GM21528 (cell line): ENCODE results near the gene TMTC4.
"Not testable (repeated sequence)": the region's sequence is repeated elsewhere in the genome, so short reads cannot be mapped to it uniquely, and the experiment has no call there.

Experiments
- ATAC-seq: cut with Tn5 transposase; IDR thresholded peaks from one replicate; pipeline ENCODE4 v1.9.1; 2021; ENCODE audit warnings: mild to moderate bottlenecking, moderate library complexity; ENCODE audit not compliant: unreplicated experiment, low FRiP score

TMTC4 gene, protein sequence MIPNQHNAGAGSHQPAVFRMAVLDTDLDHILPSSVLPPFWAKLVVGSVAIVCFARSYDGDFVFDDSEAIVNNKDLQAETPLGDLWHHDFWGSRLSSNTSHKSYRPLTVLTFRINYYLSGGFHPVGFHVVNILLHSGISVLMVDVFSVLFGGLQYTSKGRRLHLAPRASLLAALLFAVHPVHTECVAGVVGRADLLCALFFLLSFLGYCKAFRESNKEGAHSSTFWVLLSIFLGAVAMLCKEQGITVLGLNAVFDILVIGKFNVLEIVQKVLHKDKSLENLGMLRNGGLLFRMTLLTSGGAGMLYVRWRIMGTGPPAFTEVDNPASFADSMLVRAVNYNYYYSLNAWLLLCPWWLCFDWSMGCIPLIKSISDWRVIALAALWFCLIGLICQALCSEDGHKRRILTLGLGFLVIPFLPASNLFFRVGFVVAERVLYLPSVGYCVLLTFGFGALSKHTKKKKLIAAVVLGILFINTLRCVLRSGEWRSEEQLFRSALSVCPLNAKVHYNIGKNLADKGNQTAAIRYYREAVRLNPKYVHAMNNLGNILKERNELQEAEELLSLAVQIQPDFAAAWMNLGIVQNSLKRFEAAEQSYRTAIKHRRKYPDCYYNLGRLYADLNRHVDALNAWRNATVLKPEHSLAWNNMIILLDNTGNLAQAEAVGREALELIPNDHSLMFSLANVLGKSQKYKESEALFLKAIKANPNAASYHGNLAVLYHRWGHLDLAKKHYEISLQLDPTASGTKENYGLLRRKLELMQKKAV

DNA sequence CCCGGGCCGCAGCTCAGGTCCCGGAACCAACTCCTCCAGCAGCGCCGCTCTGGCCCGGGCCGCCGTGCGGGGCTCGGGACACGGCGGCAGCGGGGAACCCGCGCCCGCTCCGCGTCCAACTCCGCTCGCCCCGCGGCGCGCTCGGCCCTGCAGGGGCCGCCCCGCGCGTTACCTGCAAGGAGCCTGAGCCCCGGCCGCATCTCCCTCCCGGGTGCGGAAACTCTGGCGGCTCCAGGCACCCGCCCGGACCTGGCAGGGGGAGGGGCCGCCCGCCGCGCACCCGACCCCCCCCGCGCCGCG lies at the start of gene TMTC4:
TSS of gene TMTC4 (minus strand) at position 224 of the 300 bp plus-strand sequence. CDS start 4,433 bp downstream, outside the sequence.
- ATAC-seq = peak; percentile 57

DNA sequence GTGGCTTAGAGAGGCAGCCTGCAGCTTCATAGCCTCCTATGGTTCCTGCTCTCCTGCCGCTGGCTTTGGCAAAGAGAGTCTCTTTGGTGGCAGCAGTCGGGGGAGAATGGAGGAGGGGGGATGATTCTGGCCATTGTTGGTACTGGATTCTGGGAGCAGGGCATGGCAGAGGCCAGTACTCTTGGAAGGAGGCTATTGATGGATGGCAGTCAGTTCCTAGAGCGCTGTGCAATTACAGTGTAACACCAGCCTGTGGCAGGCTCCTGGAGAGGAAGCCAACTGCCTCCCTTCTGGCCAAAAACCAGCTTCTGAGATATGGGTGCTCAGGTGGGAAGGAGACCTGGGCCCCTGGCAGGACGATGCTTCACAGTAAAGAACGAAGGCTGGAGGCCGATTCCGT lies 47.9 kb upstream of the TMTC4 start:
- ATAC-seq = no peak

DNA sequence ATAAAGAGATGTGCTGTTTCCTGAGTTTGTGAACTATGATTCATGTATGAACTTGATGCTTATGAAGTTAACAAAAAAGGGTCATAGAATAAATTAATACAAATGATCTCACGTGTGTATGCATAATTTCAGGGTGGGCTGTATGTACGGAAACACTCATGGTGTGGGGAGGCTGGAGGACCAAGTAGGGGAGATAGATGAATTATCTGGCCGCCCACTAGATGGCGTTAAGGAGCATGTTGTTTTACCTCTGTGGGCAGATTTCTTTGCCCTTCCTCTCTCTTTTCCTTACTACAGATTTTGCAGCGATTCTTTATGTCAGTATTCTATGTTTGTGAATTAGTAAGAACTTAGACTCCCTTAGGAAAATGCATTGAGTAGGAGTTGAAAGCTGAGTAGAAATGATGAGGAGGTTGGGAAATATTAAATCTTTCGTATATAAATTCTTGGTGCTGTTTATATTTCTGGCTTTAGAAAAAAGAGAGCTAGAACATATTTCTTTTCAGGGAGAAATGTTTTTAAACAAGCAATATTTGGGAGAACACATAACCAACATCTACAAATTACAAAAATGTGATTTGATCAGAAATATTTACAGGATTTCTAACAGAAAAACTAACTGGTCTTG lies 47.4 kb upstream of the TMTC4 start:
- no peak for ATAC-seq

DNA sequence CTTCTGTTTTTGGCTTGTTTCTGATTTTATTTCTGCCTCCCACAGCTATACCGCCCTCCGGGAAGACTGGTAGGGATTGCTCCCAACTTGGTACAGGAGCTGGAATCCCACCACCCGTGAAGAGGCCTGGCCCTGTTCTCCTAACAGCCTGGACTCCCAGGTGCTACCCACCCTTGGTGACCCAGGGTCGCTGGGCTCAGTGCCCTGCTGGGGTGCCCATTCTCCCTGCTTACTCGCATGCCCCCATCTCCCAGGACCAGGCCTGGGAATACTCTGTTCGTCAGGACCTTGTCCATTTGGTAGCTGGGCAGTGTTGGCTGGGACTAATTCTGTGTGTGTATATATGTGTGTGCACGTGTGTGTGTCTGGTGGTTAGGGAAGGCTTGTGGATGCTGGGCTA lies 41.0 kb upstream of the TMTC4 start:
- ATAC-seq = no peak

DNA sequence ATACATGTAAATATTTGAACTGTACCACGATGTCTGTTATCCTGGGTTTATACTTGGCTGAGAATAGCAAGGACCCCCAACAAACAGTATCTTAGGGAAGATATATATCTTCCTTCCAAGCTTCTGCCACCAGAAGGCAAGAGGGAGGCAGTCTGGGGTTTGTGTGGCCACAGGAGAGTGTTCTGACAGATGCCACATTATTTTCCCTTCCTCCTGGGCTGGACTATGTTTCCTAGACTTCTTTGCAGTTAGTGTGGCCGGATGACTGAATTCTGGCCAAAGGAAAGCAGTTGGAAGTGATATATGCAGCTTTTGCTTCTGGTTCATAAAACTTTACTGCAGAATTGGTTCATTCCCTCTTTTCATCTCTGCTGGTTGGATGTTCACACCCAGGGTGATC lies 39.9 kb upstream of the TMTC4 start:
- ATAC-seq = no peak

DNA sequence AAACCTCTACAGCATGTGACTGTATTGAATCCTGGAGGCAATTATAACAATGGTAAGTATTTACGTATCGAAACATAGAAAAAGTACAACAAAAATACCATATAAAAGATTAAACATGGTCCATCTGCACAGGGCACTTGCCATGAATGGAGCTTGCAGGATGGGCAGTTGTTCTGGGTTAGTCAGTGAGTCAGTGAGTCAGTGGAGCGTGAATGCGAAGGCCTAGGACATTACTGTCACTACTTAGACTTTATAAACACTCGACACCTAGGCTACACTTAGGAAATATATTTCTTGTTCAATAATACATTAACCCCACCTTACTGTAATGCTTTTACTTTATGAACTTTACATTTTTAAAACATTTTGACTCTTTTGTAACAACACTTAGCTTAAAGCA lies 35.6 kb upstream of the TMTC4 start:
- ATAC-seq = no peak

DNA sequence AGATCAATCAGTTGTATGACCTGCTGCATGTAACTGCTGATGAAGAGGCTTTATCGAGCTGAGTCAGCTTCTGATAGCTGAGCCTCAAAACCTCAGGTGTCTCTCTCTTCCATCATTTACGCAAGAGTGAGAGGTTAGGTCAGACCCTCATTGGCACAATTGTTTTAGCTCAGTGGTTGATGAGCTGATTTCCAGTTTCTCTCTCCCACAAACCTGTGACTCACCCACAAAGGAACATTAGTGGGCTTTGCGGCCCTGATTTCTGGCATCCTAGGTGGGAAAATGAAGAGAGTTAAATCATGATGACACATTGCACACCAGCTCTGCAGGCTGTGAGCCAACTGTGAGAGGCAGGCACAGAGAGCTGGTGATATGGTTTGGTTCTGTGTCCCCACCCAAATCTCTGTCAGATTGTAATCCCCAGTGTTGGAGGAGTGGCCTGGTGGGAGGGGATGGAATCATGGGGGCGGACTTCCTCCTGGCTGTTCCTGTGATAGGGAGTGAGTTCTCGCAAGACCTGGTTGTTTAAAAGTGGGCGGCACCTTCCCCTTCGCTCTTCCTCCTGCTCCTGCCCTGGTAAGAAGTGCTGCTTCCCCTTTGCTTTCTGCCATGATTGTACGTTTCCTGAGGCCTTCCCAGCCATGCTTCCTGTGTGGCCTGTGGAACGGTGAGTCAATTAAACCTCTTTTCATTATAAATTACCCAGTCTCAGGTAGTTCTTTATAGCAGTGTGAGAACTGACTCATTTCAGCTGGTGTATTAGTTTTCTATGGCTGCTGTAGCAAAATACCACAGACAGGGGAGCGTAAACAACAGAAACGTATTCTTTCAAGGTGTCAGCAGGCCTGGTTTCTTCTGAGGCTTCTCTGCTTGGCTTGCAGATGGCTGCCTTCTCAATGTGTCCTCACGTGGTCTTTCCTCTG lies 33.5 kb upstream of the TMTC4 start:
- no peak for ATAC-seq

DNA sequence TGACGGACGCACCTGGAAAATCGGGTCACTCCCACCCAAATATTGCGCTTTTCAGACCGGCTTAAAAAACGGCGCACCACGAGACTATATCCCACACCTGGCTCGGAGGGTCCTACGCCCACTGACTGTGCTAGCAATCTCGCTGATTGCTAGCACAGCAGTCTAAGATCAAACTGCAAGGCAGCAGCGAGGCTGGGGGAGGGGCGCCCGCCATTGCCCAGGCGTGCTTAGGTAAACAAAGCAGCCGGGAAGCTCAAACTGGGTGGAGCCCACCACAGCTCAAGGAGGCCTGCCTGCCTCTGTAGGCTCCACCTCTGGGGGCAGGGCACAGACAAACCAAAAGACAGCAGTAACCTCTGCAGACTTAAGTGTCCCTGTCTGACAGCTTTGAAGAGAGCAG lies 23.7 kb upstream of the TMTC4 start:
- not testable (repeated sequence) for ATAC-seq

DNA sequence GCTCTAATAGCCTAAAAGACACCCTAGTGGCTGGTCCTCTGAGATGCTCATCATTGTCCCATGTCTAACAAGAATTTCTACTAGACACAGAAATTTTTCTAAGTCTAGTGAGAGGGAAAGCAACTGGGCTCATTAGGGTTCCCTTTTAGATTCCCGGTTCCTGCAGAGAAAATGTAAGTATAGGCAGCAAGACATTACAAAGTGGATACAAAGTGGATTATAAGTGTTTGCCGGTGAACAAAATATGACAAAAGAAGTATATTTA lies 20.8 kb upstream of the TMTC4 start:
- ATAC-seq = no peak

DNA sequence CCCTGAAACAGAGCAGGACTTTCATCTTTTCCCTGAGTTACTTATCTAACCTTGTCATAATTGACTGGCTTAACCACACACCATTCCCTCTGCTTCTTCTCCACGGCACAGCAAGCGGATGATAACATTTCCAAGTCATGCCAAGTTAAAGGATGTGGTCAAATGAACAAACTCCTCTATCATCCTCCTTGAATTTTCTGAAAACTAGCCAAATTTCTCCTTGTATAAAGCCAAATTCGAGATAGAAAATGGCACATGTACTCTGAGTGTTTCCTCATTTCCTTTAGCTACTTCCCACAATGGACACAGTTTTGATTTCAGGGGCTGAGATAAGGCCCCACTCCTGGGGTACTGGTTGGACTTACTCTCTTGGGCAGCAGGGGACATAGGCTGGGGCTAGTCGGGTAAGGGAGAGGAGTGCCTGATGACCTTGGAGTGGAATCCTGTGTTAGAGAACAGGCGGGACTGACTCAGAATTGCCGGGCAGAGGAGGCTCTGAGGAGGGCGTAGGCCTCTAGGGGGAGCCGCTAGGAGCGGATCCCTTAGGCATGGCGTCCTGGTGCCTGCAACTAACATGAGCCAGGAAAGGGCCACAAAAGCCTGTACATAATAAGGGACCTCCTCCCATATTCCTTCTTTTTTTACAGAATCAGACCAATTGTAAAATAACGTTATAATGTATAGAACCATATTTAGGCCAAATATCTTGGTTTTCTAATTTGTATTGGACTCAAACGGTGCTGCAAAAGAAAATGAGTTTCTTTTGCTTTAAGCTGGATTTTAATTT lies 20.3 kb upstream of the TMTC4 start:
- no peak for ATAC-seq

DNA sequence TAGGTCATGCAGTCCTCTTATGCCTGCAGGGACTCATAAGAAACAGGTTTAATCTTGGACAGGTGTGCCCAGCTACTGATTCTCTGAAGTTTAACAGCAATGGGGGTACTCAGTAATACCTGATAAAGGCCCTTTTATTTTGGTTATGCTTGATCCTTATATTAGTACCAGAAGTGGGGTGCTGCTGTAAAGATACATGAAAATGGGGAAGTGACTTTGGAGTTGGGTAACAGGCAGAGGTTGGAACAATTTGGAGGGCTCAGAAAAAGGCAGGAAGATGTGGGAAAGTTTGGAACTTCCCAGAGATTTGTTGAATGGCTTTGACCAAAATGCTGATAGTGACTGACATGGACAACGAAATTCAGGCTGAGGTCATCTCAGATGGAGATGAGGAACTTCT lies 14.6 kb upstream of the TMTC4 start:
- no peak for ATAC-seq

DNA sequence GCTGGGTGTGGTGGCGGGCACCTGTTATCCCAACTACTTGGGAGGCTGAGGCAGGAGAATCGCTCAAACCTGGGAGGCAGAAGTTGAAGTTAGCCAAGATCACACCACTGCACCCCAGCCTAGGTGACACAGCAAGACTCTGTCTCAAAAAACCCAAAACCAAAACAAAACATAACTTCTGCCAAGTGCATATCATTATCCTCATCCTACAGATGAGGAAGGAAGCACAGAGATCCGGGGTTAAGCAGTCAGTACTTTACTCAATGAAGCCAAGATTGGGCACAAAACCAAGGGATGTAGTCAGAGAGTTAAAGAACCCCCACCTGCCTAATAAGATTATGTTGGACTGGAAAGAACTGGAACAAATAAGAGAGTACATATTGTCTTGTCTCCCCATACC lies 5.5 kb upstream of the TMTC4 start:
- no peak for ATAC-seq

DNA sequence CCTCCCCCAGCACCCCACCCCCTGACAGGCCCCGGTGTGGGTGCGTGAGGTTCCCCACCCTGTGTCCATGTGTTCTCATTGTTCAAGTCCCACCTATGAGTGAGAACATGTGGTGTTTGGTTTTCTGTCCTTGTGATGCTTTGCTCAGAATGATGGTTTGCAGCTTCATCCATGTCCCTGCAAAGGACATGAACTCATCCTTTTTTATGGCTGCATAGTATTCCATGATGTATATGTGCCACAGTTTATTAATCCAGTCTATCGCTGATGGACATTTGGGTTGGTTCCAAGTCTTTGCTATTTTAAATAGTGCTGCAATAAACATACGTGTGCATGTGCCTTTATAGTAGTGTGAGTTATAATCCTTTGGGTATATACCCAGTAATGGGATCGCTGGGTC lies 2.5 kb upstream of the TMTC4 start:
- not testable (repeated sequence) for ATAC-seq

DNA sequence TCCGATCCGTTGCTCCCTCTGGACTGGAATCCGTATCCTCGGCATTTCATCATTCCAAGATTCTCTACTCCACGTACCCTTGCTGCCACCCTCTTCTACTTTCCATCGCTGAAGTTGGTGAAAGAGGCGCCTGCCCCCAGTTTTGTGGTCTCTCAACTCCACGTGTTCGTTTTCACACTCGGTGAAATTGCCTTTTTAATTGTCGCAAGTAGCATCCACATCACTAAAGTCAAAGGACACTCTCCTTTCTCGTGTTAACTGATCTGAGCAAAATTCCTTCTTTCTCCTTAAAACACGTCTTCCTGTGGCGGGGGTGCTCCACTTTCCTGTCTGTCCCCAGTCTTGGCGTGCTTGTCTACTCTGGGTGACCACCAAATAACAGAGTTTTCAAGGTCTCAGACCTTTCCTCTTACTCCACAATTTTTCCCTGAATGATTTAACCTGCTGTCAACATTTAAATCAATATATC lies 1.1 kb upstream of the TMTC4 start:
- no peak for ATAC-seq

DNA sequence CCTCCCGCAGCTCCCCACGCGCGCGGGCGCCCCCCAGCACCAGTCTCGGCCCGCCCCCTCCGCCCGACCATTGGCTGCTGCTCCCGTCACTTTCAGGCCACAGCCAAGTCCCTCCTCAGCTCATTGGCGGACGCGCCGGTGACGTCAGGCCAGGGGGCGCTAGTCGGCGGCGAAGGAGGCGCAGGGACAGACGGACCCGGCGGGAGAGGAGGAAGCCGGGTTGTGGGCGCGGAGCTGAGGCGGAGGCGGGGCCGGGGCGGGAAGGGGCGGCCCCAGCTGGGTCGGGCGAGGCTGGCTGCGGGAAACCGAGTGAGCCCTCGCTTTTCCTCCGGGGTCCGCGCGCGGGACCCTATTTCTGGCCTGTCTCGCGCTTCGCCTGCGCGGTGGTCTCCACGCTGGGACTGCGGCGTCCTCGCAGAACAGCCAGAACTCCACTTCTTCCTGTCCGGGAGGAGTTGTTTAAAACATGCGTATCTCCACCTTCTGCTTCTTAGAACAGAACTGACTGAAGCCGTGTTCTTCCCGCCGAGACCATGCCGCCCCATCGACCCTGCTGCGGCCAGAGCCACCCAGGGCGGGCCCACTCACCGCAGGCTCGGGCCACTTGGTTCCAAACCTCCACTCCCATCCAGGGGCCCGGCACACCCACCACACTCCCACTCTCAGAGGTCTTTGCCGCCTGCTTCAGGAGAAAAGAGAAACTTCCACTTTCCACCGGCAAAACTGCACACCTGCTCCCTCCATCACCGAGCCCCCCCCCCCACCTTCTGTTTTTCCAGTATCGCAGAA lies 471 bp upstream of the TMTC4 start:
- ATAC-seq = peak; percentile 97

DNA sequence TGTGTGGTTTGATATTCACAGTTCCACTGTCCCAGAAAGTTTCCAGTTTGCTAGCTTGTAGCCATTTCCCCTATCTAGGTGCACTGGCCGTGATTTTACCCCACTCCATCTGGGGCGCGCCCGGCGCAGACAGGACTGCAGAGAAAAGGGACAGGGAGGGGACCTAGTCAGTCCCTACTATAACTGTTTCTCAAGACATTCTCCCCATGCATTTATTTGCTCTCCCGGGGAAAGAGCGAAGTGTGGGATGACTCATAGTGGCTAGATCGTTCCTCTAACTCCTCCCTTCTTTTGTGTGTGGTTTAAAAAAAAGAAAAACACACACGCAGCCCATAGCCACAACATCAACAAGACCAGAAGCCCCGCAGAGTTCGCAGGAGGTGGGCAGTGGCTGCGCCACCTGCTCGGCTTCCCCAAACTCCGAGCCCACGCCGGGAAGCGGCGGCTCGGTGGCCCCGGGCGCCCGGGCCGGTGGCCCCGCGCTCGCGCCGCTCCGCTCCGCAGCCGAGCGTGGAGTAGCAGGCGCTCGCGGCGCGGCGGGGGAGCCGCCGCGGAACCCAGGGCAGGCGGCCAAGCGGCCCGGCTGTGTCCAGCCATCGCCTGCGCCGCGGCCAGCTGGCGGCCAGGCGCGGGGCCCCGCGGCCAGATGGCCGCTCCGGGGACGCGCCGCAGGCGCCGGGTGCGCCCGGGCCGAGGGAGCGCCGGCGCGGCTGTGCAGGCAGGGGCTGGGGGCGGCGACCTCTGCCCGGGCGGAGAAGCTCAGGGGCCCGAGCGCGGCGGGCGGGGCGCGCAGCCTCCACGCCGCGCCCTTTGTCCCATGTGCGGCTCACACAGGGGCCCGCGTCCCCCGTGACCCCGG lies 653 bp downstream of the TMTC4 start:
- ATAC-seq = peak; percentile 34

DNA sequence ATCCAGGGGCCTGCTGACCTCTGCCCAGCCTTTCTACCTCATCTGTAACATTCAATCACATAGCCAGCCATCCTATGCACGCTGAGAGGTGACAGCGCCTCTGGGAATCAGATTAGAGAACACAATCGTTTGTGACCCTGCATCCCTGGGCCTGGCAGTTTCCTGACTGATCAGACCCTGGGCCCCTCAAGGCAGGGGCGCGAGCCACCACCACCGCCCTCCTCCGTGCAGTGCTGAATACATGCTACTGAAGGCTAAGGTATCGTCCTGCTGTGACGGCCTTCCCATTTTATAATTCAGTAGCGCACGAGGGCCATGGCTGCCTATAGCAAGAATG lies 1.3 kb downstream of the TMTC4 start:
- ATAC-seq = no peak

DNA sequence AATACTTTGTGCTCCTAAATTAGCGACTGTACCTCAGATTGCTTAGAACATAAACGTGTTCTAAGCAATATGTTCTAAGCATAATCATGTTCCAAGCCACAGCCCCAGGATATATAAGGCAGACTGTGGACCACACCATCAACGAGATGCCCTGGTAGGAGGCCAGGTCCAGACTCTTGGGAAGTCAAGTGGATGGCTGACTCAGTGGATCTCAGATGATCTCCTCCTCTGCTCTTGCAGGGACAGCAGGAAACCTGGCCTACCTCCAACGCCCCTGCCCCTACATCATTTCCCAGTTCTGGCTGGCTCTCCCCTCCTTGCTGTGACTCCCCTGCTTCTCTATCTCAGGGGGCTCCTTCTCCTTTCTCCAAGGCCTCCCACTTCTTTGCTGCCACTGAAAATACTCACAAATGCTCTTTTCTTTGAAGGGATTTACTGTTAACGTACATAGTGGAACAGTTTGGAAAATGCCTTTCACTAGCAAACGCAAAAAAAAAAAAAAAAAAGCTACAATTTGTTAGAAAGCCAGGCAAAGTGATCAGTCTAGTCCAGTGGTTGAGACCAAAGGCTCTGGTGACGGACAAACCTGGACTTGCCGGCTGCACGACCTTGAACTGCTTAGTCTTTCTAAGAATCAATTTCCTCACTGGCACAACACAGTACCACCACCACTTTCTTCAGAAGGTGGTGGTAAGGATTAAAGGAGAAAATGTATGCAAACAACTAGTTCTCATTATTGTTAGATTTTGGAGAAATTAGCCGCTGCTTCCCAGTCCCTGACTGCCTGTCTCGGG lies 3.0 kb downstream of the TMTC4 start:
- ATAC-seq = no peak
